GM19035 (cell line): ENCODE results near the gene SERGEF.
"Not testable (repeated sequence)": the region's sequence is repeated elsewhere in the genome, so short reads cannot be mapped to it uniquely, and the experiment has no call there.

ENCODE experiments used
- ATAC-seq: cut with Tn5 transposase; IDR thresholded peaks from one replicate; pipeline ENCODE4 v1.9.1; 2021; ENCODE audit not compliant: unreplicated experiment

Gene SERGEF

DNA sequence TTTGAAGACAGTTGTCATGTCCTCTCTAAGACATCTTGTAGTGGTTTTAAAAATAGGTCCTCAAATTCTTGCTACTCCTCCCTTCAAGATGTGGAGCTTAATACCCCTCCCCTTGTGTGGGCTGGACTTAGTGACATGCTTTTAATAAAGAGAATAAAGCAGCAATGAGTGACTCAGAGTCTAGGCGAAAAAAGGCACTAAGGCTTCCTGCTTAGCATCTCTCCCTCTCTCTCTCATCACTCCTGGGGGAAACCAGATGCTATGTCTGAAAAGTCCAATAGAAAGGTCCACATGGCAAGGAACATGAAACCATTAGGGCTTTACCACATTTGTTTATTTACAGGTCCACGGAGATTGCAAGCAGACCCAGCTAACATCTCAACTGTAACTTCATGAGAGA lies 11.7 kb downstream of the SERGEF start:
- no peak for ATAC-seq

DNA sequence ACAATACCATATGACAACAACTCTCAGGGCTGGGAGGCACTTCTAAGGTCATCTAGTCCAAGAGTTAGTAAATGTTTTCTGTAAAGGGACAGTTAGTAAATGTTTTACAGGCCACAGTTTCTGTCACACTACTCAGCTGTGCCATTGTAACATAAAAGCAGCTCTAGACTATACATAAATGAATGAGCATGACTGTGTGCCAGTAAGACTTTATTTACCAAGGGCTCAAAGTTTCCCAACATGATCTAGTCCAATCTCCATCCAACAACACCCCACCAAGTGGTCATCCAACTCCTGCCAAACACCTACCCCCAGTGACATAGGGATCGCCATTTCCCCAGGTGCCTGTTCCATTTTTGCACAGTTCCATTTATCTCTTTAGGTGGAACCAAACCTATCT lies 12.1 kb downstream of the SERGEF start:
- no peak for ATAC-seq

DNA sequence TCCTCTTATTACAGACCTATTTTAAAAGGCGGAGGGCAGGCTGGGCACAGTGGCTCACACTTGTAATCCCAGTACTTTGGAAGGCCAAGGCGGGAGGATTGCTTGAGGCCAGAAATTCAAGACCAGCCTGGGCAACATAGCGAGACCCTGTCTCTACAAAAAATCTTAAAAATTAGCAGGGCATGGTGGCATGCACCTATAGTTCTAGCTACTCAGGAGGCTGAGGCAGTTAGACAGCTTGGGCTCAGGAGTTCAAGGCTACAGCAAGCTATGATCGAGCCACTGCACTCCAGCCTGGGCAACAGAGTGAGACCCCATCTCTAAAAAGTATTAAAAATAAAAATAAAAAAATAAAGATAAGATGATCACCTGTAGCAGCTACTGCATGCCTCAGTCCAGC lies 12.7 kb downstream of the SERGEF start:
- not testable (repeated sequence) for ATAC-seq

DNA sequence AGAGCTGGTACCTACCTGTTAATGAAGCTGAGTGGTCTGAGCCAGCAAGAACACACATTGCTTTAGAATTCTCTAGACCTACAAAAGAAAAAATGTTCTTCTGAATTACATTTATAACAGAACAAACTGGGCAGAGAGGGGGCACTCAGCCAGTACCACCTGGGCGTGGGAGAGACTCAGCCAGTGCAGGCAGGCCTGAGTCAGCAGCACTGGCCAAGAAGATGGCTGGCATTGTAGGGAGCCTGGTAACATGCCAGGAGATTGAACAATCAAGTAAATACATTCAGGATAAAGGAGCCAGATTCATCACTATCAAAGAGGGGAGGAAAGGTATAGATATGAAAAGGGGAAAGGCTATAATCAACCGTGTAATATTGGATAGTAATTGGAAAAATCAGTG lies 19.9 kb downstream of the SERGEF start:
- no peak for ATAC-seq

- ATAC-seq: peak; percentile 85
Observed at GRCh38 chr11:17991783-17992433, 20.9 kb downstream of the SERGEF start.

GRCh38 chr11:17989306-17989705 lies 23.5 kb downstream of the SERGEF start:
- ATAC-seq: no peak

- no peak for ATAC-seq
Observed at GRCh38 chr11:17988465-17988864, 24.4 kb downstream of the SERGEF start.

DNA sequence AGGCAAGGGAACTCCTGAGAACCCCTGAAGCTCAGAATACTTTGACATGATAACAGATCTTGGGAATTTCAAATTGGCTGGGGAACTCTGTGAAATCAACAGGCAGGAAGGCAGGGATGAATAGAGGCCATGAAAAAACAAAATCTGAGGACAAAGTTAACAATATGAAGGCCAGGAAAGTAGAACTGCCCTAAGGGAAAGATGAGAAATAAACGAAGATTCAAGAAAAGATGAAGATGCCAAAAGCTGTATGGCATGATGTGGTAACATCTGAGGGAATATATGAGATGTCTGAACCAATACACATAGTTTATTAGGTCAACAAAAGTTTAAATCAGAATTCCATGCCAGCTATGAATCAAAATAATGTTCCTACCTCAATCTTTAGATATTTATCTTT lies 25.0 kb downstream of the SERGEF start:
- ATAC-seq: no peak

- ATAC-seq: no peak
Observed at GRCh38 chr11:17986711-17987220, 26.1 kb downstream of the SERGEF start.

DNA sequence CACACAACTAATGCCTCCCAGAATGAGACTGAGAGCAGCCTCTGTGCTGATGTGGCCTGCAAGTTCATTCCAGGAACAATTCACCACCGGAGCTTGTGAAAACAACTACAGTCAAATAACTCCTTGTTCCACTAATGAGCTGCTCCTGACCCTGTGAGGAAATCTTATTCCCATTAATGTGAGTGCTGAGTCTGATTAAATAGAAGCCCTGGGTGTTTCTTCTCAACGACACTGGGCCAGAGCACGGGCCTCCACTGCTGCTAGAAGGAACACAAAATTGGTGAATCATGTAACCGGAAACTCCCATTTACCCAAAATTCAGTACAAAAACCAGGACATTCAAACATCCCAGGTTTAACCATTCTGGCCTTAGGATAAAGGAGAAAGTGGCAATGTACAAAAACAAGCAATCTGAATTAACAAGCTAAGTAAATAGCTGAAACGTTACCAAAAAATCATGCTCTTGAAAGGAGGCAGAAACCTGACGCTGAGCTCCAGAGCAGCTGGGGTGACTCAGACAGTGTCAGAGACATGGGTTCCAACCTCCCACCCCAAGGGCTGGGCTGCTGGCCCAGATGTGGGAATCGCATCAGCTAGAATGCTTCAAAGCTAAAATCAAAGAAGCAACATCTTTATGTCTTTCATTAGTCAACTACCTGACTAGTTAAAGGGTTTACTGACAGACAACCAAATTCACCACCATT lies 26.7 kb downstream of the SERGEF start:
- ATAC-seq: no peak

DNA sequence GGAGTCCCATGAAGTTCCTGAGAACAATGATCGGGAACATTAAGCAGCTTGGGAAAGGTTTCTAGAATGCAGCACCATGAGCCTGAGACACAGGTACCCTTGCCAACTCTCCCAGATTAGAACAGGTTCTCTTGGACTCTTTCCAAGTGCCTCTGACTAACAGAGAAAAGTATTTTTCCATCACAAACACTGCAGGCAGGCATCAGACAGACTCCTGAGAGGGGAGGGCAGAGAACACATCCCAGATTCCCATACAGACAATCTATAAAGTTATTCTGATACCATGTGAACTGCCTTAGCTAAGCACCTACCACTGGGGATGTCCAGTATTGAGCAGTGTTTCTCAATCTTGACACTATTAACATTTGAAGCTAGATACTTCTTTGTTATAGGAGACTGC lies 27.3 kb downstream of the SERGEF start:
- no peak for ATAC-seq

DNA sequence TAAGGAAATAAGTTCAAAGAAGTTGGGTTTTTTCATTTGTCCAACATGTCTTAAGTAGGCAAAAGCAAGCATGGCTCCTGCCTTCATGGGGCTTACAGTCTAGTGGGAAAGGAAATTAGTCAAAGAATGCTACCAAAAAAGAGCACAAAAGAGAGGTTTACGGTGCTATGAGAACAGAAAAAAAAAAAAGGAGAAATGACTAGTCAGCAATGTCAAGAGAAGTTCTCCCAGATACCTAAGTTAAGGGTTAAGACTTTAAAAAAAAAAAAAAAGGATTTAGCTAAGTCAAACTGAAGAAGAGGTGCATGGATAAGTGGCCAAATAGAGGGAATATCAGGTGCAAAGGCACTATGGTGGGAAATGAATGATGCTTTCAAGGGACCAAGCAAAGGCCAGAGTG lies 29.3 kb downstream of the SERGEF start:
- ATAC-seq: no peak

GRCh38 chr11:17979770-17980371 lies 33.0 kb downstream of the SERGEF start:
- ATAC-seq: no peak

DNA sequence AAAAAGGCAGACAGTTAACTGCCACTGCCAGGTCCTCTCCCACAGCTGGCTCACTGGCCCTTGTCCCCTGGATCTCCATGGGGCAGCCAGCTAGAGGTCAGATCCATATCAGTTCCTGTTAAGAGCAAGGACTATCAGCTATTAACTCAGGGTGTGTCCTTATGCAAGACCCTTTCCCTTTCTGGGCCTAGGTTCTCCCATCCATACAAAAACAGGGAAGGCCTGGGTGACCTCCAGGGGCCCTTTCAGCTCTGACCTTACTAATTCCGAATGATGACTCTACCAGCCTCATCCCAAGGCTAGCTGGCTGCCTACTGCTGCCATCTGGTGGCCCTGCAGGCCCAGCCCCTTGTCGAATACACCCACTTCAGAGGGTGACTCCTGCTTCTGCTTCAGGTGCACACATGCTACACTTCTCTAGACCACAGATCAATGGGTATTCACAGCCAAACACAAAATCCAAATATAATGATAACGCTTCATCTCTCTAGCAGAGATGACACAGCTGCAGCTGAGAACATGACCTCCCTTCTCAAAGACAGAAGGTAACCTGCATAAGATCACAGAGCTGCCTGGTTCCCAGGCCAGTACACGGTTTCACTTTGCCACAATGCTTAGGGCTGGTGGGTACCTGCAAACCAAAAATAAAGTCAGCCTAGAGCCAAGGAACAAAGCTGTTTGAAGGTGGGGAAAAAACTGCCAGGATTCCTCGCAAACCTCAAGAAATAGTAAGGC lies 34.1 kb downstream of the SERGEF start:
- no peak for ATAC-seq

DNA sequence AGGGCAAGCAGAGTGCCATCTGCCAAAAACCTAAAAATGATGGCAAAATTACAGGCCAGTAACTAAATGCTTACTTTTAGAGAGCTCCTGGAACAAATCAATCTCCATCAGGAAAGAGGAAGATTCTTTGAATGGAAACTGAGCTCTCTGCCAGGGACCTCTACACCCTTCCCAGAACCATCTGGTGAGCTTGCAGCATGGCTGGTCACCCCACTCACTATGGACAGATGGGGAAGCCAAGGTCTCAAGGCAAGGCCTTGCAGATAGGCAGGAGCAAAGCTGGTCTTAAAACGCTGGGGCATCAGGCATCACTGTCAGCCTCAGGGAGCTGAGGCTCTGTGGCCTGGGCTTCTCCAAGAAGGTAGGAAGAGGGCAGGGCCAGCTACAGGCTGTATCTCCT lies 36.2 kb downstream of the SERGEF start:
- no peak for ATAC-seq

DNA sequence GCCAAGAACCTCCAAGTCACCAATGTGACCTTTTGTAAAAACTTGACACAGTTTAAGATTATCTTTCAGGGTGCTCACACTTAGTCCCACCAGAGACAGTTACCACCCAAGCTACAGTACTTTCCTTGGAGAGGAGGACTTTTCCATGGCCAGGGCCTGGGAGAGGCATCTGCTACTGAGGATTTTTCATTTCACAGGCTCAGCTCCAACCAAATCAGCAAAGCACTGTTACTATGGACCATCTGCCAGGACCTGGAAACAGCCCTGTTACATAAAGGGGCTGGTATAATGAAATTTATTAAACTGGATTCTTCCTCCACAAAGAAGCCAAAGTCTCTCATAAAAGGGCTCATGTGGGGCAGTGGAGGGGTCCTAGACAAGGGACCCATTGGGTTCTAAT lies 38.6 kb downstream of the SERGEF start:
- no peak for ATAC-seq

- no peak for ATAC-seq
Observed at GRCh38 chr11:17972987-17973386, 39.9 kb downstream of the SERGEF start.

- ATAC-seq: no peak
Observed at GRCh38 chr11:17968206-17968605, 44.6 kb downstream of the SERGEF start.

GRCh38 chr11:17967661-17968060 lies 45.2 kb downstream of the SERGEF start:
- no peak for ATAC-seq

GRCh38 chr11:17960091-17960490 lies 52.8 kb downstream of the SERGEF start:
- ATAC-seq: no peak

DNA sequence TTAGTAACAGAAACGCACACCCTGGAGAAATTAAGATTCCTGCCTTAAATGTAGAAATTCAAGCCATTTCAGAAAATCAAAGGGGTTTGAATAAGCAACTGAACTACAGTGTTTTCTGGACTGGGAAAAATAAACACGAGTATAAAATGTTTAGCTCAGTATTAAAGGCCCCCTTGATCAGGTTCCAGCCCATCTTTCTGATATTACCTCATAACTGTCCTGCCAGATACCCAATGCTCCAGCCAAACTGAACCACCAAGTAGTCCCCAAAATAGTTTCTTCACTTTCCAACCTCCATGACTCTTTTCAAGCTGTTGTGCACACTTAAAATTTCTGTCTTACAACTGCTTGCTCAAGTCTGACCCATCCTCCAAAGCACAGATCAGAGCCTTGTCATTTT lies 54.4 kb downstream of the SERGEF start:
- no peak for ATAC-seq
